Trophoblast cell (in vitro differentiated cells and primary cell): ENCODE data around the gene VPS29.
"Not testable (repeated sequence)": the region's sequence is repeated elsewhere in the genome, so short reads cannot be mapped to it uniquely, and the experiment has no call there.

ENCODE experiments used
- DNase-seq, 2 donors: peaks; one replicate each; pipeline ENCODE4 v3.0.0-alpha.2; 2016
- H2AFZ ChIP-seq: 2 replicates; pipeline ENCODE4 v1.6.1; 2013; ENCODE audit warnings: low read length, moderate library complexity, mild to moderate bottlenecking; ENCODE audit not compliant: insufficient read depth, poor library complexity
- H2AK5ac ChIP-seq: 2 replicates; pipeline ENCODE4 v1.6.1; 2013; ENCODE audit warnings: mild to moderate bottlenecking, low read length
- H2BK120ac ChIP-seq: 2 replicates; pipeline ENCODE4 v1.6.1; 2013; ENCODE audit warnings: low read length, mild to moderate bottlenecking, moderate library complexity; ENCODE audit not compliant: insufficient read depth, poor library complexity
- H2BK12ac ChIP-seq: 2 replicates; pipeline ENCODE4 v1.6.1; 2013; ENCODE audit warnings: mild to moderate bottlenecking, low read length, moderate library complexity
- H2BK5ac ChIP-seq: 2 replicates; pipeline ENCODE4 v1.6.1; 2013; ENCODE audit warnings: low read length, low read depth, moderate library complexity, mild to moderate bottlenecking; ENCODE audit not compliant: poor library complexity
- H3K14ac ChIP-seq: 2 replicates; pipeline ENCODE4 v1.6.1; 2013; ENCODE audit warnings: mild to moderate bottlenecking, low read length
- H3K18ac ChIP-seq: 2 replicates; pipeline ENCODE4 v1.6.1; 2013; ENCODE audit warnings: mild to moderate bottlenecking, low read length
- H3K23ac ChIP-seq: 2 replicates; pipeline ENCODE4 v1.6.1; 2013; ENCODE audit warnings: low read length
- H3K27ac ChIP-seq: 2 replicates; pipeline ENCODE4 v1.5.1; 2013; ENCODE audit warnings: low read depth, mild to moderate bottlenecking, inconsistent platforms, low read length, moderate library complexity
- H3K27me3 ChIP-seq: 2 replicates; pipeline ENCODE4 v1.6.1; 2013; ENCODE audit warnings: inconsistent platforms, mild to moderate bottlenecking, low read length, moderate library complexity; ENCODE audit not compliant: insufficient read depth
- H3K36me3 ChIP-seq, 2 experiments: 1 replicate in 1 of 2; 2 replicates in 1 of 2; pipeline ENCODE4 v1.6.1; 2013; ENCODE audit warnings: low read length in 2 of 2, mild to moderate bottlenecking in 2 of 2, moderate library complexity in 1 of 2; ENCODE audit not compliant: insufficient read depth in 2 of 2, control insufficient read depth in 1 of 2
- H3K4ac ChIP-seq: 2 replicates; pipeline ENCODE4 v1.6.1; 2013; ENCODE audit warnings: low read depth, mild to moderate bottlenecking, low read length, moderate library complexity
- H3K4me1 ChIP-seq, 2 experiments: 1 replicate in 1 of 2; 2 replicates in 1 of 2; pipeline ENCODE4 v1.6.1; 2013; ENCODE audit warnings: low read length in 2 of 2, mild to moderate bottlenecking in 2 of 2, moderate library complexity in 1 of 2; ENCODE audit not compliant: insufficient read depth in 2 of 2, control insufficient read depth in 1 of 2
- H3K4me2 ChIP-seq: 2 replicates; pipeline ENCODE4 v1.6.1; 2013; ENCODE audit warnings: inconsistent platforms, mild to moderate bottlenecking, low read length, moderate library complexity
- H3K4me3 ChIP-seq: 2 replicates; pipeline ENCODE4 v1.5.1; 2013; ENCODE audit warnings: mild to moderate bottlenecking, low read depth, low read length, inconsistent platforms
- H3K79me1 ChIP-seq: one replicate; pipeline ENCODE4 v1.6.1; 2013; ENCODE audit warnings: low read length
- H3K79me2 ChIP-seq: 2 replicates; pipeline ENCODE4 v1.6.1; 2013; ENCODE audit warnings: low read length, mild to moderate bottlenecking; ENCODE audit not compliant: control insufficient read depth, insufficient read depth, poor library complexity
- H3K9ac ChIP-seq: 2 replicates; pipeline ENCODE4 v1.6.1; 2013; ENCODE audit warnings: mild to moderate bottlenecking, low read length
- H3K9me3 ChIP-seq: 2 replicates; pipeline ENCODE4 v1.6.1; 2013; ENCODE audit warnings: low read depth, mild to moderate bottlenecking, control low read depth, inconsistent platforms, low read length; ENCODE audit not compliant: insufficient read depth
- H4K12ac ChIP-seq: 2 replicates; pipeline ENCODE4 v1.6.1; 2013; ENCODE audit warnings: low read depth, mild to moderate bottlenecking, low read length, moderate library complexity
- H4K8ac ChIP-seq: 2 replicates; pipeline ENCODE4 v1.6.1; 2013; ENCODE audit warnings: low read depth, mild to moderate bottlenecking, low read length, moderate library complexity
- H4K91ac ChIP-seq: one replicate; pipeline ENCODE4 v1.6.1; 2013; ENCODE audit warnings: low read depth, mild to moderate bottlenecking, low read length, moderate library complexity
- WGBS: extraction: QIAGEN DNeasy Blood & Tissue Kit; methylation state at CpG from one replicate; pipeline ENCODE4 v1.1.7; 2013; ENCODE audit warnings: missing lambda C conversion rate; ENCODE audit not compliant: insufficient read length, insufficient coverage; ENCODE audit errors: extremely low coverage; 5-methylcytosine and 5-hydroxymethylcytosine counted together

VPS29 gene

DNA sequence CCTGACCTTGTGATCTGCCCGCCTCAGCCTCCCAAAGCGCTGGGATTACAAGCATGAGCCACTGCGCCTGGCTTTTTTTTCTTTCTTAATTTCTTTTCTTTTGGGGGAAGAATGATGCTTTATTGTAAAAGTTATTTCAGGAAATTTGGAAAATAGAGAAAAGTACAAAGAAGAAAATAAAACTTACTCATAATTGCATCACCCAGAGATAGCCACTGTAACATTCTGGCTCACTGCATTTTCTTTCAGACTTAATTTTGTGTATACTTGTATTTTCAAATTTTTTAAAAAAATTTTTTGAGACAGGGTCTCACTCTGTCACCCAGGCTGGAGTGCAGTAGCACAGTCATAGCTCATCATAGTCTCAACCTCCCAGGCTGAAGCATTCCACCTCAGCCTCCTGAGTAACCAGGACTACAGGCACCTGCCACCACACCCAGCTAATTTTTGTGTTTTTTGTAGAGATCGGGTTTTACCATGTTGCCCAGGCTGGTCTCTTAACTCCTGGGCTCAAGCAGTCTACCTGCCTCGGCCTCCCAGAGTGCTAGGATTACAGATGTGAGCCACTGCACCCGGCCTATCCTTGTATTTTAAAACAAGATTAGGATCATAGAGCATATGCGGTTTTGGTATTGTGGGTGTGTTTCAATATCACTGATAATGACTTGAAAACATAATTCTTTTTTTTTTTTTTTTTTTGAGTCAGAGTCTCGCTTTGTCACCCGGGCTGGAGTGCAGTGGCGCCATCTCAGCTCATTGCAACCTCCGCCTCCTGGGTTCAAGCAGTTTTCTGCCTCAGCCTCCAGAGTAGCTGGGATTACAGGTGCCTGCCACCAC, 19.2 kb upstream of the VPS29 start:
- H4K8ac ChIP-seq, H3K23ac ChIP-seq: not testable (repeated sequence)
- no CpG with 5 or more reads among the region's 11 CpGs for WGBS

GRCh38 chr12:110518014-110518413, 16.1 kb upstream of the VPS29 start:
- not testable (repeated sequence) for H2BK5ac ChIP-seq, H3K79me1 ChIP-seq, H2AK5ac ChIP-seq, H3K79me2 ChIP-seq, H3K36me3 ChIP-seq, H3K9ac ChIP-seq, H3K4me3 ChIP-seq, H3K23ac ChIP-seq, H3K27ac ChIP-seq, H2BK12ac ChIP-seq, H3K14ac ChIP-seq, H4K12ac ChIP-seq, H3K4me1 ChIP-seq, H3K27me3 ChIP-seq, H3K4me2 ChIP-seq, H3K9me3 ChIP-seq, H2AFZ ChIP-seq, H3K18ac ChIP-seq, DNase-seq, H4K91ac ChIP-seq, H3K4ac ChIP-seq, H2BK120ac ChIP-seq, H4K8ac ChIP-seq
- no CpG with 5 or more reads among the region's 8 CpGs for WGBS

More for the DNA sequence above, 19.2 kb upstream of the VPS29 start:
- not testable (repeated sequence) for H3K14ac ChIP-seq, H3K9ac ChIP-seq, H3K79me2 ChIP-seq, H3K79me1 ChIP-seq, H3K4ac ChIP-seq, DNase-seq, H3K4me1 ChIP-seq, H3K4me3 ChIP-seq, H2AFZ ChIP-seq, H3K27ac ChIP-seq, H4K91ac ChIP-seq, H2BK5ac ChIP-seq, H2BK12ac ChIP-seq, H4K12ac ChIP-seq, H2AK5ac ChIP-seq, H3K36me3 ChIP-seq, H3K27me3 ChIP-seq, H3K4me2 ChIP-seq, H2BK120ac ChIP-seq, H3K18ac ChIP-seq, H3K9me3 ChIP-seq

DNA sequence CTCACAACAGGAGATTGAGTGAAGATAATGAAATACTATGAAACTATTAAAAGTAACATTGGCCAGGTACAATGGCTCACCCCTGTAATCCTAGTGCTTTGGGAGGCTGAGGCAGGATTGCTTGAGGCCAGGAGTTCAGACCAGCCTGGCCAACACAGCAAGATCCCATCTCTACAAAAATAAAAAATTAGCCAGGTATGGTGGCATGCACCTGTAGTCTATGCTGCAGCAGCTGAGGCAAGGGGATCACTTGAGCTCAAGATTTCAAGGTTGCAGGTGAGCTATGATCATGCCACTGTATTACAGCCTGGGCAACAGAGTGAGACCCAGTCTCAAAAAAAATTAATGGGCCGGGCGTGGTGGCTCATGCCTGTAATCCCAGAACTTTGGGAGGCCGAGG, 15.1 kb upstream of the VPS29 start:
- H3K14ac ChIP-seq = no peak overlapping the region
- H3K27ac ChIP-seq = no peak overlapping the region
- no peak overlapping the region for H2AK5ac ChIP-seq
- no peaks in the 10 kb centered on the region for H3K36me3 ChIP-seq
- H4K91ac ChIP-seq = no peak overlapping the region
- no peak overlapping the region for H3K18ac ChIP-seq
- no peak overlapping the region for H2BK5ac ChIP-seq
- H3K27me3 ChIP-seq = no peaks in the 10 kb centered on the region
- H2BK120ac ChIP-seq = no peak overlapping the region
- no peak overlapping the region for H3K9ac ChIP-seq
- H3K9me3 ChIP-seq = no peaks in the 10 kb centered on the region
- H4K8ac ChIP-seq = no peak overlapping the region
- no peak overlapping the region for H3K4me2 ChIP-seq
- H2BK12ac ChIP-seq = no peak overlapping the region
- H3K4me3 ChIP-seq = no peak overlapping the region
- H4K12ac ChIP-seq = no peak overlapping the region
- no peak overlapping the region for H3K4ac ChIP-seq
- no peak overlapping the region for H3K23ac ChIP-seq
- DNase-seq = no peak
- no peak overlapping the region for H2AFZ ChIP-seq
- no peaks in the 10 kb centered on the region for H3K4me1 ChIP-seq
- no peaks in the 10 kb centered on the region for H3K79me1 ChIP-seq
- H3K79me2 ChIP-seq = no peaks in the 10 kb centered on the region
- no CpG with 5 or more reads among the region's 3 CpGs for WGBS

DNA sequence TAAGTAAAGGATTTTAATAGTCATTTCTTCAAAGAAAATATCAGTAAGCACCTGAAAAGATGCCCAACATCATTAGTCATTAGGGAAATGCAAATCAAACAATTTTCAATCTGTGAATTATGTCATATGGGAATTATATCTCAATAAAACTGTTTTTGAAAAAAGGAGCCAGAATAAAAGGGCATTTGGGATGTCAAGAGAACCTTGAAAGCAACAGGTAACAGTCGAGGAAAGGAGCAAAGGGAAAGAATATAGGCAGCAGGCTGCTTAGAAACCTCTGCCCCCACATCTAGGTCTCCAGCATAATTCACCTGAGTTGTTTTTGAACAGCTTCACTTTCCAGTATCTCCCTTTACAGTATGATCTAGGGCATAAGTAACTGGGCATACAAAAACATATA, 12.5 kb upstream of the VPS29 start:
- Histone ChIP-seq H3K4me3 (no peak overlapping the region), H3K27me3 (no peaks in the 10 kb centered on the region), H3K4me1 (no peaks in the 10 kb centered on the region), H2BK12ac (no peak overlapping the region), H3K36me3 (no peaks in the 10 kb centered on the region), H3K9me3 (no peaks in the 10 kb centered on the region), H3K27ac (no peak overlapping the region), H3K9ac (no peak overlapping the region), H4K8ac (no peak overlapping the region), H3K18ac (no peak overlapping the region), H2AK5ac (no peak overlapping the region), H2AFZ (no peak overlapping the region), H3K4me2 (no peak overlapping the region), H3K23ac (no peak overlapping the region), H3K4ac (no peak overlapping the region), H3K79me2 (no peaks in the 10 kb centered on the region), H4K91ac (no peak overlapping the region), H2BK120ac (no peak overlapping the region), H2BK5ac (no peak overlapping the region), H3K79me1 (no peaks in the 10 kb centered on the region), H3K14ac (no peak overlapping the region), H4K12ac (no peak overlapping the region)
- WGBS = no CpG with 5 or more reads among the region's 1 CpG
- DNase-seq = no peak
